Spinal cord (tissue), 10 donors: ENCODE measurements around the gene CATSPERD. TPM values are rescaled to one million over a fixed set of nuclear protein-coding genes. Genes with fewer than 3 reads are reported as not detected.
A peak's percentile ranks its signal among the peaks of the same experiment; 100 is the strongest.
"Not testable (repeated sequence)": the region's sequence is repeated elsewhere in the genome, so short reads cannot be mapped to it uniquely, and the experiment has no call there.

Experiments used
- DNase-seq, 6 donors: peaks; one replicate each; pipeline versions ENCODE4 v3.0.0 to v3.0.0-alpha.2; 2013 to 2015; ENCODE audit warnings: low spot score in 6 of 6, low read depth in 4 of 6
- H3K27ac ChIP-seq: one replicate; pipeline ENCODE4 v1.5.1; 2013; ENCODE audit warnings: low read depth, low read length, control low read depth
- H3K27me3 ChIP-seq: one replicate; pipeline ENCODE4 v1.6.1; 2013; ENCODE audit warnings: low read length; ENCODE audit not compliant: control insufficient read depth, insufficient read depth
- H3K36me3 ChIP-seq: one replicate; pipeline ENCODE4 v1.6.1; 2013; ENCODE audit warnings: low read length; ENCODE audit not compliant: control insufficient read depth, insufficient read depth
- H3K4me1 ChIP-seq: one replicate; pipeline ENCODE4 v1.6.1; 2013; ENCODE audit warnings: low read length; ENCODE audit not compliant: control insufficient read depth, insufficient read depth
- H3K4me3 ChIP-seq: one replicate; pipeline ENCODE4 v1.5.1; 2013; ENCODE audit warnings: low read depth, low read length, control low read depth
- H3K9me3 ChIP-seq: one replicate; pipeline ENCODE4 v1.6.1; 2013; ENCODE audit warnings: low read length; ENCODE audit not compliant: control insufficient read depth, insufficient read depth
- WGBS: methylation state at CpG from one replicate; pipeline ENCODE4 v1.1.5; 2013; ENCODE audit warnings: missing lambda C conversion rate; ENCODE audit not compliant: insufficient coverage; 5-methylcytosine and 5-hydroxymethylcytosine counted together
- polyA plus RNA-seq, 2 donors: library from polyadenylated mRNA; unstranded; fragments of 120-200 nt; gene quantifications; one replicate each; pipeline ENCODE4 v1.2.1, GENCODE V29; 2013; ENCODE audit not compliant: insufficient read length in 2 of 2
- total RNA-seq, 2 donors: library from RNA; depleted of rRNA in 1 of 2; stranded (reverse); fragments of 120-200 nt in 1 of 2; fragments of >200 nt in 1 of 2; gene quantifications; one replicate each; pipeline versions ENCODE4 v1.2.3 to v1.2.4, GENCODE V29; 2013 to 2014
- donor health status: healthy.

The CATSPERD gene
- total and polyA plus RNA-seq, 4 donors = 0.59 to 3.6 (median 2.8) TPM; not detected in 1

GRCh38 chr19:5738423-5738822 lies 18.0 kb downstream of the CATSPERD start:
- H3K9me3 ChIP-seq = no peaks in the 10 kb centered on the region
- WGBS = 93% methylated on average over 6 of the region's 8 CpGs
- no peak overlapping the region for H3K27ac ChIP-seq
- no peaks in the 10 kb centered on the region for H3K4me1 ChIP-seq
- H3K27me3 ChIP-seq = no peaks in the 10 kb centered on the region
- H3K4me3 ChIP-seq = no peak overlapping the region
- no peaks in the 10 kb centered on the region for H3K36me3 ChIP-seq
- no peak for DNase-seq

- H3K4me1 ChIP-seq = no peaks in the 10 kb centered on the region
Observed at GRCh38 chr19:5742051-5742450, 21.6 kb downstream of the CATSPERD start.

GRCh38 chr19:5743630-5744029 lies 23.2 kb downstream of the CATSPERD start:
- Histone ChIP-seq H3K9me3 (no peaks in the 10 kb centered on the region), H3K4me1 (no peaks in the 10 kb centered on the region), H3K36me3 (no peaks in the 10 kb centered on the region), H3K27ac (no peak overlapping the region), H3K27me3 (no peaks in the 10 kb centered on the region), H3K4me3 (no peak overlapping the region)
- DNase-seq = no peak

More at GRCh38 chr19:5742051-5742450, 21.6 kb downstream of the CATSPERD start:
- 77% methylated on average over 10 of the region's 19 CpGs for WGBS
- H3K36me3 ChIP-seq = no peaks in the 10 kb centered on the region
- H3K27me3 ChIP-seq = no peaks in the 10 kb centered on the region
- DNase-seq = no peak
- no peak overlapping the region for H3K4me3 ChIP-seq
- H3K9me3 ChIP-seq = no peaks in the 10 kb centered on the region
- H3K27ac ChIP-seq = no peak overlapping the region

- H3K27me3 ChIP-seq = not testable (repeated sequence)
- 88% methylated on average over 6 of the region's 10 CpGs for WGBS
Observed at GRCh38 chr19:5744999-5745398, 24.6 kb downstream of the CATSPERD start.

GRCh38 chr19:5748920-5749319 lies 28.5 kb downstream of the CATSPERD start:
- not testable (repeated sequence) for H3K4me1 ChIP-seq, H3K4me3 ChIP-seq, H3K27ac ChIP-seq, H3K9me3 ChIP-seq, H3K36me3 ChIP-seq, H3K27me3 ChIP-seq
- DNase-seq = peak in 1 of 6 donors; percentile 51
- WGBS = 57% methylated on average over 4 of the region's 6 CpGs

More at GRCh38 chr19:5744999-5745398, 24.6 kb downstream of the CATSPERD start:
- not testable (repeated sequence) for DNase-seq, H3K9me3 ChIP-seq, H3K36me3 ChIP-seq, H3K4me3 ChIP-seq, H3K27ac ChIP-seq, H3K4me1 ChIP-seq

GRCh38 chr19:5749505-5749904 lies 29.1 kb downstream of the CATSPERD start:
- Histone ChIP-seq H3K4me3 (no peak overlapping the region), H3K27ac (no peak overlapping the region), H3K27me3 (no peaks in the 10 kb centered on the region), H3K9me3 (no peaks in the 10 kb centered on the region), H3K4me1 (no peaks in the 10 kb centered on the region), H3K36me3 (no peaks in the 10 kb centered on the region)
- no peak for DNase-seq
- no CpG with 5 or more reads among the region's 5 CpGs for WGBS

GRCh38 chr19:5751709-5752108 lies 31.3 kb downstream of the CATSPERD start:
- DNase-seq = no peak
- Histone ChIP-seq H3K4me1 (no peaks in the 10 kb centered on the region), H3K4me3 (no peak overlapping the region), H3K27me3 (no peaks in the 10 kb centered on the region), H3K36me3 (no peaks in the 10 kb centered on the region), H3K9me3 (no peaks in the 10 kb centered on the region), H3K27ac (no peak overlapping the region)
- 89% methylated on average over 4 of the region's 7 CpGs for WGBS

- DNase-seq = no peak
- Histone ChIP-seq H3K4me3 (no peak overlapping the region), H3K27ac (no peak overlapping the region), H3K27me3 (no peaks in the 10 kb centered on the region), H3K9me3 (no peaks in the 10 kb centered on the region), H3K4me1 (no peaks in the 10 kb centered on the region), H3K36me3 (no peaks in the 10 kb centered on the region)
- WGBS = 75% methylated on average over 3 of the region's 6 CpGs
Observed at GRCh38 chr19:5753743-5754142, 33.3 kb downstream of the CATSPERD start.

GRCh38 chr19:5762608-5763217 lies 42.3 kb downstream of the CATSPERD start:
- Histone ChIP-seq H3K36me3 (no peaks in the 10 kb centered on the region), H3K27me3 (no peaks in the 10 kb centered on the region), H3K27ac (no peak overlapping the region), H3K4me3 (no peak overlapping the region), H3K9me3 (no peaks in the 10 kb centered on the region), H3K4me1 (no peaks in the 10 kb centered on the region)
- 95% methylated on average over 3 of the region's 5 CpGs for WGBS
- DNase-seq = no peak

GRCh38 chr19:5765220-5765619 lies 44.8 kb downstream of the CATSPERD start:
- no peaks in the 10 kb centered on the region for H3K36me3 ChIP-seq
- no peak overlapping the region for H3K27ac ChIP-seq
- no peaks in the 10 kb centered on the region for H3K9me3 ChIP-seq
- 84% methylated on average over 3 of the region's 3 CpGs for WGBS
- no peaks in the 10 kb centered on the region for H3K4me1 ChIP-seq
- no peak overlapping the region for H3K4me3 ChIP-seq
- no peaks in the 10 kb centered on the region for H3K27me3 ChIP-seq
- no peak for DNase-seq
